Measurements from ENCODE around the gene FBXO27.
"Not testable (repeated sequence)": the region's sequence is repeated elsewhere in the genome, so short reads cannot be mapped to it uniquely, and the experiment has no call there.

FBXO27 gene

DNA sequence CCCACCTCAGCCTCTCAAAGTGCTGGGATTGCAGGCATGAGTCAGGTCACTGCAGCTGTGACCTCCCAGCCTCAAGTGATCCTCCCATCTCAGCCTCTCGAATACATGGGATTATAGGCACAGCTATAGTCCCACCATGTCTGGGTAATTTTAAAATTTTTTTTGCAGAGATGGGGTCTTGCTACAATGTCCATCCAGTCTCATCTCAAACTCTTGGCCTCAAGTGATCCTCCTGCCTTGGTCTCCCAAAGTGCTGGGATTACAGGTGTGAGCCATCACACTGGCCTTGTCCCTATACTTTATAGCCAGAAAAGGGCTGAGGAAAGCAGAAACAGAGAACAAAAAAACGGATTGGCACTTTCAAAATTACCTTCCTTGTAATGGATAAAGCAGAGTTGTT, 4.8 kb upstream of the FBXO27 start:
- no peak for DNase-seq

GRCh38 chr19:39036581-39036980, 4.2 kb upstream of the FBXO27 start:
- no peak for DNase-seq

- peak; percentile 80 for DNase-seq
Measured at GRCh38 chr19:39031368-39032062, 834 bp downstream of the FBXO27 start.

- DNase-seq, result no peak
Measured at GRCh38 chr19:39030854-39031367, 1.4 kb downstream of the FBXO27 start.

DNA sequence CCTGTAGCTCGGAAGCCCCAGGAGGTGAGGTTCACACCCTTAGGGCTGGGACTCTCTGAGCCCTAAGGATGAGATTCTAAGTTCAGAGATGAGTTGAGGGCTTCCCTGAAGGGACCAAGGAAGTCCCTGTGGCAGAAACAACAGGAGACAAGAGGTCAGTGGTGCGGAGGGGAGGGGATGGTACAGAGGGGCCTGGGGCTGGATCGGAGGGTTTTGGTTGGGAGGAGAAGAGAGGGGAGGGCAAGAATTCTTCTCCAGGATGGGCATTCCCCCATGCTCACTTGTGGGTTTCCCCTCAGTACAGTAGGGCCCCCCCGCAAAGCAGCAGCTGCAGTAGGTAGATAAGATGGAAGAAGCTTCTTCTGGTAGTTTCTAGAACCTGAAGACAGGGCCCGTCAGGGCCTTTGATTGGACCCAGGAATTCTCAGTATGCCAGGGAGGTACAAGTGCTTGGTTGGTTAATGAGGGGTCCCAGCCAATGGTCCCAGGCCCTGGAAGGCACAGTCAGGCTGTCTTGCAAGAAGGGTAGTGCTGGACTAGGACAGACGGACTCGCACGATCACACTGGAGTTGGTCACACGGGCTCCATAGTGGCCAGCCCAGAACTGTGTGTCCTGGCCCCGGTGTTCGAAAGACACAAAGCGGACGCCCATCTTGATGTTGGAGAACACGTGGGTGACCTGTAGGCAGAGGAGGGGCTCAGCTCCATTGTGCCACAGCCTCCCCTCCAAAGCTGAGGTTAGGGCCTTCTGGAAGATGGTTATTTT, 7.3 kb downstream of the FBXO27 start:
- DNase-seq, result no peak

DNA sequence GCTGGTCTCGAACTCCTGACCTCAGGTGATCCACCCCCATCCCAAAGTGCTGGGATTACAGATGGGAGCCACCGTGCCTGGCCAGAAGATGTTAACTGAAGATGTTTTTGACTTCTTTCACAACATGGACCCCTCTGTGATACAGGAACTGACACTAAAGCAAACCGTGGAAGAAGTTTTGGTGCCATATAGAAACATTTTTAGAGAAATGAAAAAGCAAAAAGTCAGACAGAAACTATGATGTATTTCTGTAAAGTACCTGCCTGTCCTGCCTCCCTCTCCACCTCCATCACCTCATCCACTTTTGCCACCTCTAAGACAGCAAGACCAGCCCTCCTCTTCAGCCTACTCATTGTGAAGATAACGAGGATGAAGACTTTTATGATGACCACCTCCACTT, 11.3 kb downstream of the FBXO27 start:
- no peak for DNase-seq

DNA sequence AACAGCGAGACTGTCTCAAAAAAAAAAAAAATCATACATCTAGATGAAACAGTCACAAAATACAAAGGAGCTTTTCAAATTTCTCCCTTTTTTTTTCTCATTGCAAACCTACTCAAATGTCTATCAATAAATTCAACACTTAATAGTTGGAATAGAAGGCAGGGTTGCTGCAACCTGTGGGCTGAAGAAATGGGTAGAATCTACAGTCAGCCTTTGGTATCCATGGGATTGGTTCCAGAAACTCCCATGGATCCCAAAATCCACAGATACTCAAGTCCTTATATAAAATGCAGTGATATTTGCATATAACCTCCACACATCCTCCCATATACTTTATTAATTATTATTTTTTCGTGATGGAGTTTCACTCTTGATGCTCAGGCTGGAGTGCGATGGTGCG, 14.7 kb downstream of the FBXO27 start:
- DNase-seq, result no peak

- no peak for DNase-seq
Measured at GRCh38 chr19:39017026-39017425, 15.3 kb downstream of the FBXO27 start.

GRCh38 chr19:39014037-39014436, 18.3 kb downstream of the FBXO27 start:
- DNase-seq, result no peak

DNA sequence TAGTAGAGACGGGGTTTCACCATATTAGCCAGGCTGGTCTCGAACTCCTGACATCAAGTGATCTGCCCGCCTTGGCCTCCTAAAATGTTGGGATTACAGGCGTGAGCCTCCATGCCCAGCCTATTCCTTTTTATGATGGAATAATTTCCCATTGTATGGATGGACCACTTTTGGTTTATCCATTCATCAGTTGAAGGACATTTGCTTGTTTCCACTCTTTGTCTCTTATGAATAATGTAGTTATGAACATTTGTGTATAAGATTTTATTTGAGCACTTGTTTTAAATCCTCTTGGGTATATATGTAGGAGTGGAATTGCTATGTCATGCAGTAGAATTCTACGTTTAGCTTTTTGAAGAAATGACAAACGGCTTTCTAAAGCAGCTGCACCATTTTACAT, 23.3 kb downstream of the FBXO27 start:
- no peak for DNase-seq

DNA sequence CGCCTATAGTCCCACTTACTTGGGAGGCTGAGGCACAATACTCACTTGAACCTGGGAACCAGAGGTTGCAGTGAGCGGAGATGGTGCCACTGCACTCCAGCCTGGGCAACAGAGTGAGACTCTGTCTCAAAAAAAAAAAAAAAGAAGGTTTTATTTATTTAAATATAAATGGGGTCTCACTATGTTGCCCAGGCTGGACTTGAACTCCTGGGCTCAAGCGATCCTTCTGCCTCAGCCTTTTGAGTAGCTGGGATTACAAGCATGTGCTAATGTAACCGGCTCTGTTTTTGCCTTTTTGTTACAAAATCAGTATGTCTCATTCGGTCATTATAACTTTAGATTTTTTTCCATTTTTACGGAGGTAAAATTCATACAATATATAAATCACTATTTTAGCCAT, 24.2 kb downstream of the FBXO27 start:
- DNase-seq, result no peak

DNA sequence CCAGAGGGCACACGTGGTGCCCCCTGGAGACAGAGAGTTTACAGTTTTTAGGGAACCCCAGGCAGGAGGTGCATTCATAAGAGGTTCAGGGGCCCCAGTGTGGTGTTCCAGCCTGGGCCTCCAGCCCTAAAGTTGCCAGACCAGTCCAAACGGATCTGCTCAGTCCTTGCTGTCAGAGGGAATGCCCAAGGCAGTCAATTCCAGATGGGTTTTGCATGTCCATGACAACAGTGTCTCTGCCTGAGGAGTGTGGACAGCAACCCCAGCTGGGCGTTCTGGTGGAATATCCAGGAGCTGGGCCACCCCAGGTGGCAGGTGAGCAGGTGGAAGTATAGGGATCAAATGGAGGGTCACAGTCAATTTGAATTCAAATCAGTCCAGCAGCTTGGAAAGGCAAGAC, 25.3 kb downstream of the FBXO27 start:
- no peak for DNase-seq

GRCh38 chr19:39004403-39004802, 27.9 kb downstream of the FBXO27 start:
- no peak for DNase-seq

DNA sequence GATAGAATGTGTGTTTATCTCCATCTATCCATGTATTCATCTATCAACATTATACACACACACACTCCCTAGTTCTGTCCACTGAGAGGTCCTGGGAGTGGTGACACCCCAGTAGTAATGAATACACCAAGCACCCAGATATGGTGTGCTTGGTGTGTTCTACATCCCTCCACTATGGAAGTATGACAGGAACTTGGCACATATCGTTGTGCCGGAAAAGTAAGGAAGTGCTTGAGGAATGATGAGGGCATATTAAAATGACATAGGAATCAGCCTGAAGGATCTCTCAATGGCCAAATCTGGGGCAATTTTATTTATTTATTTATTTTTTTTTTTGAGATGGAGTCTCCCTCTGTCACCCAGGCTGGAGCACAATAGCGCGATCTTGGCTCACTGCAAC, 28.6 kb downstream of the FBXO27 start:
- DNase-seq, result no peak

- DNase-seq, result no peak
Measured at GRCh38 chr19:39003188-39003587, 29.2 kb downstream of the FBXO27 start.

- DNase-seq, result no peak
Measured at GRCh38 chr19:39001041-39001440, 31.3 kb downstream of the FBXO27 start.

DNA sequence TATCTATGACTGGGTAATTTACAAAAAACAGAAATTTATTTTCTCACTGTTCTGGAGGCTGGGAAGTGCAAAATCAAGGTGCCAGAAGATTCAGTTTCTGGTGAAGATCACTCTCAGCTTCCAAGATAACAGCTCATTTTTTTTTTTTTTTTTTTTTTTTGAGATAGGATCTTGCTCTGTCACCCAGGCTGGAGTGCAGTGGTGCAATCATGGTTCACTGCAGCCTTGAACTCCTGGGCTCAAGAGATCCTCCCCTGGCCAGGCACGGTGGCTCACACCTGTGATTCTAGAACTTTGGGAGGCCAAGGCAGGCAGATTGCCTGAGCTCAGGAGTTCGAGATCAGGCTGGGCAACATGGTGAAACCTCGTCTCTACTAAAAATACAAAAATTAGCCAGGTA, 34.8 kb downstream of the FBXO27 start:
- DNase-seq, result not testable (repeated sequence)

GRCh38 chr19:38993271-38993670, 39.1 kb downstream of the FBXO27 start:
- DNase-seq, result no peak

DNA sequence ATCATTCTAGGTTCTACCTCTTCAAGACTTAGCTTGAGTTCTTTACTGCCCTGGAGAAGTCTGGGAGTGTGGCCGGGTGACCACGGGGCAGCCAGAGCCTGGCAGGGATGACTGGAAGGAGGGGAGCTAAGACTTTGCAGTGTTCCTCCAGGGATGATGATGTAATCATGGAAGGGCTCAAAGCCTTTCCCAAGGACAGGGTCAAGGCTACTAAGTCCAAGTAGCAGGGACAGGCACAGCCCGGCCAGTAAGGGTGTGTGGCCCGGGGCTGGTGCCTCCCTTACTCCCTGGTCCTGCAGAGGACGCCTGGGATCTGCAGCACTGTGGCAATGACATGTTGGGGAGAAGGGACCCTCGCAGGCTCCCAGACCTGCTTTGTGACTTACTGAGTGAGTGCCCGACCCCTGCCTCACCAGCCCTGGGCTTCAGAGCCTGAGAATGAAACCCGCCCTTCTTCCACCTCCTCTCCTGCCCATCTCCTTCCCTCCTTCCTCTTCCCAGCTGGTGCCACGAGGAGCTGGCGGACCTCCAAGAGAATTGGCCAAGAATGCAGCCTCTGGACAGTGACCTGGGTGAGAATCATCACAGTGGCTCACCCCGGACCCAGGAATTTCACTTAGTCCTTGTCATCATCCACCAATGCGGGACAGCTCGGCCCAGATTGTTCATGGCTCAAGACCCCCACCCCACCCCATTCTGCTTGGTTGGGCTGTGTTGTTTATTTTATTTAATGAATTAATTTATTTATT, 41.2 kb downstream of the FBXO27 start:
- DNase-seq, result no peak

GRCh38 chr19:38989614-38990013, 42.7 kb downstream of the FBXO27 start:
- DNase-seq, result not testable (repeated sequence)

DNA sequence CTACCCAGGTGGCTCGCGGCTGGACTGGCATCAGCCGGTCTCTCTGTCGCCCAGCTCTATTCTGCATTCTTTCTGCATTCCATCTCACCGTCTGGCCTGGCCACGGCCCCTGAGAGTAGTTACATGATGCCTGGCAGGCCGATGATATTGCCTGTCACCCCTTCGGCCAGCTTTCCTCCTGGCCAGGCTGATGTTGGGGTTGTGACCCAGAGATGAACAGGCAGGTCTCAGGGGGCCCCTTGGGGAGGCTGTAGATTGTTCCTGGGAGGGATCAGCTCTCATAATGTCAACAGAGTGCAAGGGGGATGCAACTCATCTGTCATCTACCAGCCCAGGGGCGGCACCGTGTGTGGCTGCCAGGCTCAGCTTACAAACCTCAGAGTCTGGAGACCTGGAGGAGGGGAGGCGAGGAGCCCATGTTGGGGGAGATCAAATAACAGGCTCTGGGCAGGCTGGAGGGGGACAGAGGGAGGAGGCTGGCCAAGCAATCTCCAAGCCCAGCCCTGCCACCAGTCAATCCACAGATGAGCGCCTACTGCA, 43.2 kb downstream of the FBXO27 start:
- no peak for DNase-seq

DNA sequence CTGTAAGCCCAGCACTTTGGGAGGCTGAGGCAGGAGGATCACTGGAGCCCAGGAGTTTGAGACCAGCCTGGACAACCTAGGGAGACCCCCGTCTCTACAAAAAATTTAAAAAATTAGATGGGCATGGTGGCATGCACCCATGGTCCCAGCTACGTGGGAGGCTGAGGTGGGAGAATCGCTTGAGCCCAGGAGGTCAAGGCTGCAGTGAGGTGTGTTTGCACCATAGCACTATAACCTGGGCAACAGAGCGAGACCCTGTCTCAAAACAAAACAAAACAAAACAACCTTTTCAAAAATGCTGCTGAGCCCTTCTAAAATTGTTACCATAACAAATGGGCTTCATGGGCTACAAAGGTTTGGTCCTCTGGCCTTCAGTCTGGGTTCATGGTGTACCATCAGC, 43.7 kb downstream of the FBXO27 start:
- not testable (repeated sequence) for DNase-seq

- not testable (repeated sequence) for DNase-seq
Measured at GRCh38 chr19:38987745-38988144, 44.6 kb downstream of the FBXO27 start.

Measured in stimulated activated CD4-positive, alpha-beta T cell treated with anti-CD3 and anti-CD28 coated beads, Interleukin-4, amount 100 ng/mL, for 1 hour (primary cell).